Subcutaneous adipose tissue (tissue), 4 donors: ENCODE results near the gene TNFRSF8. TPM values are rescaled to one million over a fixed set of nuclear protein-coding genes. Genes with fewer than 3 reads are reported as not detected.

Experiments
- total RNA-seq, 4 donors: library from RNA; depleted of rRNA; stranded (reverse); fragments of >200 nt; gene quantifications; one replicate each; pipeline ENCODE4 v1.1.0, GENCODE V29; 2016
- TF ChIP-seq, protein P1 (sequence below): fragments of 450-650 bp; IDR thresholded peaks from one replicate; pipeline ENCODE4 v1.5.1; 2016; ENCODE audit warnings: low read depth, mild to moderate bottlenecking, control low read depth, antibody characterized with exemption, moderate library complexity

The TNFRSF8 gene
- total RNA-seq, 4 donors from 2014 or later = 1.5 to 7.2 (median 2.9) TPM

DNA sequence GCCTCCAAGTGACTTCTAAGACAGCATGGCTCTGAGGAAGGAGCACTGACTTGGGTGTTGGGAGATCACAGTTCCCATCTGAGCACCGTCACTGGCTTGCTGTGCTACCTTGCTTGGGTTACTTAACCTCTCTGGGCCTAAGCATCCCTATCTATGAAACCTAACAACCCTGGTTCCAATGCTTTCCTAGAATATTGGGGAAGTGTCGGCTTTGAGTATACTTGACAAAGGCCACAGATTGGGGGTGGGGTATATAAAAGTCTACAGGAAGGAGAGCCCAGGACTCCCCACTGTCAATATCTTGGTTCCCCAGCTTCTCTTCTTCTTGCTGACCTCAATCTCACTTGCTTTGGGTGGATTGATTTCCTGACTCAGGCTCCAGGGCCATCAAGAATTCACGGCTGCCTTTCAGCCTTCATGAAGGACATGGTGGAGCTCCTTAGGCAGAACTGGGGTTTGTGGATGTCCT, 110.0 kb downstream of the TNFRSF8 start:
- TF ChIP-seq, protein P1, sequence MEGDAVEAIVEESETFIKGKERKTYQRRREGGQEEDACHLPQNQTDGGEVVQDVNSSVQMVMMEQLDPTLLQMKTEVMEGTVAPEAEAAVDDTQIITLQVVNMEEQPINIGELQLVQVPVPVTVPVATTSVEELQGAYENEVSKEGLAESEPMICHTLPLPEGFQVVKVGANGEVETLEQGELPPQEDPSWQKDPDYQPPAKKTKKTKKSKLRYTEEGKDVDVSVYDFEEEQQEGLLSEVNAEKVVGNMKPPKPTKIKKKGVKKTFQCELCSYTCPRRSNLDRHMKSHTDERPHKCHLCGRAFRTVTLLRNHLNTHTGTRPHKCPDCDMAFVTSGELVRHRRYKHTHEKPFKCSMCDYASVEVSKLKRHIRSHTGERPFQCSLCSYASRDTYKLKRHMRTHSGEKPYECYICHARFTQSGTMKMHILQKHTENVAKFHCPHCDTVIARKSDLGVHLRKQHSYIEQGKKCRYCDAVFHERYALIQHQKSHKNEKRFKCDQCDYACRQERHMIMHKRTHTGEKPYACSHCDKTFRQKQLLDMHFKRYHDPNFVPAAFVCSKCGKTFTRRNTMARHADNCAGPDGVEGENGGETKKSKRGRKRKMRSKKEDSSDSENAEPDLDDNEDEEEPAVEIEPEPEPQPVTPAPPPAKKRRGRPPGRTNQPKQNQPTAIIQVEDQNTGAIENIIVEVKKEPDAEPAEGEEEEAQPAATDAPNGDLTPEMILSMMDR = no peak

DNA sequence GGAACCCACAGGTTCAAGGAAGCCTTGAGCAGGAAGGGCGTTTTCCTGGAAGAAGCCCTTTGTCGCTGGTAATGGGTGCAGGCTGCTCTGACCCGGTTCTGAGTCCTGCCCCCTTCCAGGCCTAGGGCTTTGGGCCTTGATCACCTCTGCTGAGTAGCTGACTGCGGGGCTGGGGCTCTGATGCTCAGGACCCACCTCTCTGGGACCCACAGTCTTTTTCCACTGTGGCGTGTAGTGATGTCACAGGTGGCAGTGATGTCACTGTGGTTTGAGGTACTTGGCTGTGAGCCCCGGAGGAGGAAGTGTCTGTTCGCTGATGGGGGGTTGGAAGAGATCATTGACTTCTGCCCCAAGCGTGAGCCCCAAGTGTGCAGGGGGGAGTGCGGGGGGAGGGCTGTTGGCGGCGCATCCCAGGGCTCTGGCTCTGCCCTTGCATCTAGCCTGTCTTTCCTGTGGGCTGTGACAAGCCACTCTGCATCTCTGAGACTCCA, 110.6 kb downstream of the TNFRSF8 start:
- TF ChIP-seq, protein P1 = no peak

DNA sequence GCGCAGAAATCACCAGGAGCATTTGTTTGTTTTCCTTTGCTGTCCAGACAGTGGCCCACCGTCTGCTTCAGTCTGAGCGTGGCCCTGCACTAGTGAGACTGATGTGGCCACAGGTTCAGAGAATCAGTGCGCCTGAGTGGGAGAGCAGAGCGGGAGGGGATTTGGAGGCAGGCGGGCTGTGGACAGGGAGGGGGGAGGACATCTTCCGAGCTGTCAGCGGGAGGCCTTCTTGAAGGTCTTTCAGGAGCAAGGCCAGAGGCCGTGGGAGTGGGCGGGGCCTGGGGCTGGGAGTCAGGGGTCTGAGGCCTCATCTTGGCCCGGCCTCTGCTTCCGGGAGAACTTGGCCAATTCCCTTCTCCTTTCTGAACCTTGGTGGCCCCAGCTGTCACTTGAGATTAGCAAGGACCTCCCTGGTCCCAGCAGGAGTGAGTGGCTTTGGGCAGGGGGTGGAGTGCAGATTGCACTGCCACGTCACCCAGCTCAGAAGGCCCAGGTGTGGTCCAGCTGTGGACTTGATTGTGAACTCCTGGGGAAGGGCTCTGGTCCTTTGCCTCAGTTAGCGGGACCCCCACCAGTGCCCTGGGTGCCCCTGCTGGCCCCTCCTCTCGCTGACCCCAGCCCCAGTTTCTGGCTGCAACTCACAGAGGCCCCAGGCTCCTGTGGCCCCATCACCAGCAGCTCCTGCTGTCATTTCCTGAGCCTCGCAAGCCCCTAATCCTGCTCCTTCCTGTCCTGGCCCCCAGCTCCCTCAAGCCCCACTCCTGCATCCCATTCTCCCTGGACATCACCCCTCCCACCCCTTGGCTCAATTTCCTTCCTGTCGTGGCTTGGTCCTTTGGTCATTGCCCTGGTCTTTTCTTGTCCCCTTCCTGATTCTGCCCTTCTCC, 112.1 kb downstream of the TNFRSF8 start:
- TF ChIP-seq, protein P1 = no peak

DNA sequence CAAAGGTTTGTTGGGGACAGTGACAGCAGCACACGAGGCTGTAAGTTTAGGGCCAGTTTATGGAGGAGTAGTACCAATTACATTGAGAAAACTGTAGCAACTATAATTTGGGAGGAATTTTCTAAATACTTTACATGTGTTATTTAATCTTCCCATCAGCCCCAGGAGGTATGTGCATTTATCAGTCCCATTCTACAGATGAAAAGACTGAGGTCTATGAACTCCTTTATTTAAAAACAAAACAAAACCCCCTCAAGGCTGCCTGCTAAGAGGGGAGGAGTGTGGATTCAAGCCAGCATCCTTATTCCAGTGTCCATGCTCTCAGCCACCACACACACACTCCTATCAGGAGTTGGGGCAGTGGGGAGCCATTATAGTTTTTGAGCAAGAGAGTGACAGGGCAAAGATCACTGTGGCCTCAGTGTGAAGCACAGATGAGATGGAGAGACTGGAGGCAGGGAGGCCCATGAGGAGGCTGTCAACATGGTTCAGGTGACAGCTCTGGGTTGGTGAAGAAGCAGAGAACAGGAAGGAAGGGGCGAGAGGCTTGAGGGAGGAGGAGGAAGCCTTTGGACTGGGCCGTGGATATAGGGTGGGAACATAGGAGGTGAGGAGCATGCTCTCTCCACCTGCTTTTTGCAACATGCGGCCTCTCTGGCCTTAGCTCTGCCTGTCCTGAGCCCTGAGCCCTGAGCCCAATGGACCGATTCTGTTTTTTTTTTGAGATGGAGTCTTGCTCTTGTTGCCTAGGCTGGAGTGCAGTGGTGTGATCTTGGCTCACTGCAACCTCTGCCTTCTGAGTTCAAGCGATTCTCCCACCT, 113.4 kb downstream of the TNFRSF8 start:
- TF ChIP-seq, protein P1 = no peak

DNA sequence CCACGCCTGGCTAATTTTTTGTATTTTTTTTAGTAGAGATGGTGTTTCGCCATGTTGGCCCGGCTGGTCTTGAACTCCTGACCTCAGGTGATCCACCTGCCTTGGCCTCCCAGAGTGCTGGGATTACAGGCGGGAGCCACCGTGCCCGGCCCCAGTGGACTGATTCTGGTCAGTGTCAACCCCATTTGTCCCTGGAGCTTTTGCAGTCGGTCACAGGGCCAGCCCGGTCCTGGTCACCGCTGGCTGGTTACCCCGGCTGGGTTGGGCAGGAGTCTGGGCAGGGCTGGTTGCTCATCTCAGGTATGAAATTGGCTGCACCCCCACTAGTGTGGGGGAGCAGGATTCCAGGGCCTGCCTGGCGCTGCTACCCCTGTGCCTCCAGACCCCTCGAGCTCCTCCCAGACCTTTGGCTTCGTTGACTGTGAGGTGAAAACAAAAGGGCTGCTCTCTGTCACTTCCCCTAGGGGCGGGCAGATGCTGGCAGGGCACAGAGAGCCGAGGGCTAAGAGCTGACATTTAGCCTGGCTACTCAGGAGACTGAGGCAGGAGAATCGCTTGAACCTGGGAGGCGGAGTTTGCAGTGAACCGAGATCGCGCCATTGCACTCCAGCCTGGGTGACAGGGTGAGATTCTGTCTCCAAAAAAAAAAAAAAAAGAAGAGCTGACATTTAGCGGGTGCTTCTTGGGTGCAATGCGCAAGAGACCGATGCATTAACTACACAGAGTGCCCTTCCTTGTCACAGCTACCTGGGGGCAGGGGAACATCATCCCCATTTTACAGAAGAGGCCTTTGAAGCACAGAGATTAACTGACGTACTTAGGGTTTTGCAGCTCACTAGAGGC, 114.3 kb downstream of the TNFRSF8 start:
- TF ChIP-seq, protein P1 = no peak

DNA sequence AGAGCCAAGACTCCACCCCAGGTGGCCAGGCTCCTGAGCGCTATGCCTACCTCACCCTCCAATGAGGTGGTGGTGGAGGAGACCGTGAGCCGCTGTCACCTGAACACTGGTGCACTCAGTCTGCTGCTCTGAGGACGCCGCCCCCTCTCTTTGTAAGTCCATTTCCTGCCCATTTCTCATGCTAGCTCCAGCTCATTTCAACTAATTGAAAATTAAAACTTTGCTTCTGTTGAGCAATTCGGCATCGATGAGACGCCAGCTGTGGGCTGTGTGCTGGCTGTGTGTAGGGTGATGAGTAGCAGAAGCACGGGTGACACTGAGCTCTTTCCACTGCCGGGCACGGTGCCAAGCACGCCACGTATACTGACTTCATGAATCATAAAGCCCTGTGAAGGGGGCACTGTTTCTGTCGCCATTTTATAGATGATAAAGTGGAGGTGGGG, 114.9 kb downstream of the TNFRSF8 start:
- TF ChIP-seq, protein P1 = no peak
